GM12878 (cell line): ENCODE data around the gene HMCN1.

Experiments used
- BCL11A ChIP-seq: IDR thresholded peaks from 2 replicates; pipeline ENCODE4 v1.6.1; 2011; ENCODE audit warnings: low read depth, low read length
- CTCF ChIP-seq, 3 experiments: IDR thresholded peaks in 2 of 3; conservative IDR thresholded peaks in 1 of 3; 2 replicates each; pipeline ENCODE4 v1.5.1; 2011; ENCODE audit warnings: low read depth in 3 of 3, low read length in 3 of 3, mild to moderate bottlenecking in 3 of 3, control low read depth in 2 of 3, moderate library complexity in 2 of 3, inconsistent platforms in 1 of 3, mixed read lengths in 1 of 3; ENCODE audit not compliant: control insufficient read depth in 2 of 3, insufficient read depth in 1 of 3; ENCODE audit errors: extremely low read depth in 1 of 3
- HDAC2 ChIP-seq: fragments of 200-600 bp; sonication (generic); IDR thresholded peaks from 2 replicates; pipeline ENCODE4 v1.6.1; 2017
- JUND ChIP-seq: IDR thresholded peaks from 2 replicates; pipeline ENCODE4 v1.6.1; 2012; ENCODE audit warnings: low read depth, mild to moderate bottlenecking, low read length, improper control_type of control experiment, moderate library complexity
- MAX ChIP-seq: IDR thresholded peaks from 2 replicates; pipeline ENCODE4 v1.6.1; 2012; ENCODE audit warnings: low read depth, low read length, improper control_type of control experiment

- TF ChIP-seq CTCF (IDR thresholded peaks at IDR 0.05 in 2 of 3, conservative IDR thresholded peaks at IDR 0.05 in 1 of 3; ENCODE audit: control insufficient read depth in 2 of 3, extremely low read depth in 1 of 3, insufficient read depth in 1 of 3, low read depth in 3 of 3, low read length in 3 of 3) (no peak), HDAC2 (no peak), BCL11A (no peak), JUND (no peak), MAX (no peak)
Measured at GRCh38 chr1:186002406-186002805, 268.2 kb downstream of the HMCN1 start.
